SKM-1 (cell line): ENCODE results near the gene CD5L.

Experiments
- DNase-seq: peaks from one replicate; lab custom pipeline; 2025; ENCODE audit not compliant: unreplicated experiment; lab: John Stamatoyannopoulos, UW

The CD5L gene

DNA sequence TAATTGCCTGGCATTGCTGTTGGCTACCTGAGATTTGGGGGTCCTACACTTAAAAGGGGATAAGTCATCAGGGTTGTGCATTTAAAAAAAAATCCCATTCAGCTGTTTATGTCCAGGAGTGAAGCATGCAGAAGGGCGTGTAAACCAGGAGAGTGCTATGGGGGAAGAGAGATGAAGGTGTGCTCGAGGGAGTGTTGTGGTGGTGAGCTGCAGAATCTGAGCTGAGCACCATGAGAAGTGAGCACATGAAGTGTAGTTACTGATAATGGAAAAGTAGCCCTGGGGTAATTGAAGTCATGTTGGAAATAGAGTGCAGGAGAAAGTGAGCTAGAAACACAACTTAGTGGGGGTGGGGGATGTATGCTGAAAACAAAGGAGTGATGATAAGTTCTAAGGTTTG lies 22.4 kb downstream of the CD5L start:
- DNase-seq: no peak

DNA sequence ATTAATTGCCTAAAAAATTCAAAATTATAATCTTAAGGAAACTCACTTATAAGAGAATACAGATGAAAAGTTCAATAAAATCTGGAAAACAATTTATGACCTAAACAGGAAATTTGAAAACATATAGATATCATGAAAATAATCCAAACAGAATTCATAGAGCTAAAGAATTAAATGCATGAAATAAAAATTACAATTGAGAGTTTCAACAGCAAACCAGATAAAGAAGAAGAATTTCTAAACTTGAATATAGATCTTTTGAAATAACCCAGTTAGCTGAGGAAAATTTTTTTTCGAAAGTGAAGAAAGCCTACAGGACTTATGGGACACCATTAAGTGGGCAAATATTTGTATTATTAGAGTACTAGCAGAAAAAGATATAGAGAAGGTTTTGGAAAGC lies 28.3 kb downstream of the CD5L start:
- DNase-seq: no peak

DNA sequence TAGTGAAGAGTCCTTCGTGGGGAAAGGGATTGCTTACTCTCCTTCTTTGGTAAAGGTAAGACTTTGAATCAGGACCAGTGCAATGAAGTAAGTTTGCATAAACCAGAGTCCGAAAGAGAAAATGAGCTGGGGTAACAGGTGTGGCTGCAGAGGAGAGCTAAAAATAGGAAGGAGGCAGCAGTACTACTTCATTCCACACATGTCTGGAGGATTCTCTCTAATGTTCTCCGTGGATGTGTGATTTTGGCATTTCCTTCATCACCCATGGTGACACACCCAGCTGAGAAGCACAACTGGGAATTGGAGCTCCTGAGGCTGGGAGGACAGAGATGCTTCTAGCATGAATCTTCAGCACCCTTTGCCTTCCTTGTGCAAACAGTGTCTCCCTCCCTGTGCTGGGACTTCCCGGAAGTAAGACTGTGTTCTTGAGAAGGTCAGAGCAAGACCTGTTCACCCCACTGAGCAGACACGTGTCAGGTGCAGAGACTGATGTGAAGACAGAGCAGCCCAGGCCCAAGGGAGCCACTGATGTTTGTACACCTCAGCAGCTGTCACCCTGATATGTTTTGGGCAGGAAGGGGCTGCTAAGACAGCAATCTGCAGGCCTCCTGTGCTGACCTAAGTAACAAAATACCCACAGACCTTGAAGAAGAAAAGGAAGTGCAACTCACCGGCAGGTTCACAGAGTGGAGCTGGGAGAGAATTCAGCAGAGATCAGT lies 35.0 kb downstream of the CD5L start:
- no peak for DNase-seq

DNA sequence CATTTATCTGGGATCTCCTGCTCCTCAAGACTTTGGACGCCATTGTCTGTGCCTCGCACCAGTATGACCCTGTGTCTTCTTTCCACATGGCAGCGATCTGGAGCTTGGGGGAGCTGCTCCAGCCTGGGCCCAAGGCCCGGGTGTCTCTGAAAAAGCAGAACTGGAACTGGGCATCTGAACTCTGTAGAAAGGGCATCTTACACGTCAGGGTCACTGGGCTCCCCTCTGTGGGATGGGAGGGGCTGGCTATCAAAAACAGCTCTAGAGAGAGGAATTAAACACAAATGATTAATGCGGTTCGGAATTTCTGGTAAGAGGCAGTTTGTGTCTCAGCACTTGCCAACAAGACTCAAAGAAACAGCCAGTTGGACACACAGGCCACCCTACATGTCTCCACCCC lies 37.8 kb downstream of the CD5L start:
- DNase-seq: no peak

DNA sequence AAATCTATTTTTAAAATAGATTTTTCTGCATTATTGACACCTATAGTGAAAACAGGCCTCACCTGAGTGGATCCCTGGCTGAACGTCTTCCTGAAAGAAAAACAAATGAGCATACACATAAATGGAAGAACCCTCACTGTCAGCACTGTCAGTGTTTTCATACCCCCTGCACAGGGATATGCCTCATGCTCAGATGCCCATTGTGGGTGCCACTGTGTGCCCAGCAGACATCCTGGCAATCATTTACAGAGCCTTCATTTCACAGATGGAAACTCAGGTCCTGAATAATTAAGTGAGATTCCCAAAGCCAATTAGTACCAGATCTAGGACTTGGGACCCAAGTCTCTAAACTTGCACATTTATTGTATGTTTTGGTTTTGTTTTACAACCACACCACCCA lies 41.6 kb downstream of the CD5L start:
- no peak for DNase-seq

DNA sequence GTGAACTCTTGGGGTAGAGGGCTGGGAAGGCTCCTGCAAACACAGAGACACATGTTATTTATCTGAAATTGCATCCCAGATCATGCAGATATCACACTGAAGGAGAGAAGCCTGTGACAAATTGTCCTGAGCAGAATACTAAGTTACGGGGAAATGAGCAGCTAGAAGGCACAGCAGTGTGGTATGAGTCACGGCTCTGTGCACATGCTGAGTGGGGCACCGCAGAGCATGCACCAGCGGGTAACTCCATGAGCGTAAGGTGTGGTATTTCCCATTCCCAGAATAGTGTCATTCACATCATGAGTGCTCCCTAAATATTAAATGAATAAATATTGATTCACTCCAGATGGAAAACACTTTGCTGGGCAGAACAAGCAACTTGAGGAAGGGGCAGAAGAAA lies 43.4 kb downstream of the CD5L start:
- DNase-seq: no peak

DNA sequence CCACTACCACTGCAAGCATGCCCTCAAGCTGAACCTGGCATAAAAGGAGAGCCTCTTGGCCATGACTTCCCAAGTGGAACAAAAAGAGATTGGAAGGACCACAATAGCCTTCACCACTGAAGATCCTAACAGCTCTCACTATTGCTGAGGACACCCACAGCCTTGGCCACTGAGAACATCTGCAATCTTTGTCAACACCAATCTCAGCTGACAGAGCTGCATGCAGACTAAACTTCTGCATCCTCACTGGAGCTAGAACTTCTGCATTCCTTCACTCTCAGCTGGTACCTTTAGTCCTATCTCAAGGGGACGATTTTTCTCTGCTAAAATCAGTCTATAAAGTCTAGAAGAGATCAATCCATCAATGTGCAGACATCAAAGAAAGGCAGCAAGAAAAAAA lies 56.4 kb downstream of the CD5L start:
- no peak for DNase-seq

DNA sequence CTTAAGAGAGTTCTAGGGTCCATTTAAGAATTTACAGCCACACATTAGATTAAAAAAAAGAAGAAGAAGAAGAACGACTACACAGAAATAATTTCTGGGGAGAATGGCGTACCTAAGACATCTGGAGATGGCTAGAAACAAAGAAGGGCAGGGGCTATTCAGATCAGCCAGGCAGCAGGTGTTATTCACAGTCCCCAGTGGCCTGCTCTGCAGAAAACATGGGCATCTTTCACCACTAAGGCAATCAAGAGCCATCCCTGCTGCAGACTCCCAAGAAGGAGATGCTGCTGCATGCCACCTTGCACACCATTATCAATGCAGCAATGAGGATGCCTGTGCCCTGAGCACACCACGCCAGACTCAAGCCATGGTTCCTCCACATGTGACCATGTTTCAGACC lies 56.8 kb downstream of the CD5L start:
- DNase-seq: no peak

DNA sequence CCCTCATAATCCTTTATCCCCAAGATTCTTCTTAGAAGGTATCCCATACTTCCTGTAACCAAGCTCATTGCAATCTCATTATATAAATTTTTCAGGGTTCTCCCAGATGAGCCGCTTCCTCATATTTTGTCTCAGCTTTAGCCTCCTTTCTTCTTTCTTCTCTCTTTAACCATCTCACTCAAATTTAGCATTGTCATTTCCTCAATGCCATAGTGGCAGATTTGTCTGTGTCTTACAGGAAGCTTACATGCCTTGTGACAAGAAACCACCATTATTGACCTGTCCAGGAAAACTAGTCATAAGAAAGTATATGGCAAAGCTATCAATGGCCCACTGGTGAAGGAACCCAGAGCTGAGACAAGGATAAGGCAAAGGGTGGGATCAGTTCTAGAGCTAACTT lies 58.7 kb downstream of the CD5L start:
- no peak for DNase-seq

DNA sequence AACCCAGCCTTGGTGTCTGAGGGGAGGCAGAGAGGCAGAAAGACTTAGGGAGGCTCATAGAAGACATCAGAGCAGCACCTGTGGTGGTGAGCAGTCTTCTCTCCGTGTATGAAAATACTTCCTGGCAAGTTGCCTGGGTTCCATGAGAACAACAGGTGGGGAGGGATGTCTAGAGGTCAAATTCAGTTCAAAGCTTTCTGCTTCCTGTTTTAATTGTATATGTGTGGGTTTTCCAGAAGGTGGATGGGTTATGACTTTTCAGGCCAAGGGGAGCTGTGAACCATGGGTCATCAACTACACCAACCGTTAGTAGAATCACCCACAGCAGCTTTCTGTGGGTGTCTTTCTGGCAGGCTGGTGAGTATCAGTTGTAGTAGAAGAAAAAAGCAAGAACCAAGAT lies 60.6 kb downstream of the CD5L start:
- DNase-seq: no peak
